OCI-LY7 (cell line): Measurements from ENCODE around the gene PNRC1.

Experiments used
- EZH2phosphoT487 ChIP-seq: fragments of 200-600 bp; sonication (generic); IDR thresholded peaks from 2 replicates; pipeline ENCODE4 v1.6.1; 2018; ENCODE audit warnings: low read depth, borderline replicate concordance, mild to moderate bottlenecking, mixed run types, antibody characterized with exemption, low read length, moderate library complexity, mixed read lengths
- TF ChIP-seq, protein P1 (sequence below): fragments of 200-600 bp; sonication (generic); conservative IDR thresholded peaks from 2 replicates; pipeline ENCODE4 v1.5.1; 2014; ENCODE audit warnings: mild to moderate bottlenecking, antibody characterized with exemption, low read length, moderate library complexity, mixed read lengths

DNA sequence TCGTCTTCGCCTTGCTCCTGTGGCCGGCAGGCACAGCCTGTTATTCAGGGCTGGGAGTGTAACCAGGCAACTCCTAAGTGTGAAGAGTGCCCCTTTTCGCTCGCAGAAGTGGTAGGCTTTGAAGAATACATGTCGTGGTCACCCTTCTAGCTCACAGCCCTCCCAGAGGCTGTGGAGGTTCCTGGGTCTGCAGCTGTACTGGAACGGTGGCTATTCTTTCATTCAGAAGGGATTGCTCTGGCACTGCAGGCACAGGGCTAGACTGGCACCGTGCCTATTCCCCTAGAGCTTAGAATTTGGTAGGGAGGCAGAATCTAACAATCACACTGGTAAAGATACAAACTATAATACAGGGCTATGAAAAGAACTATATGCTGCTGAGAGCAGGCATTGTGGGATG is 38.4 kb downstream of the PNRC1 start:
- TF ChIP-seq, protein P1, sequence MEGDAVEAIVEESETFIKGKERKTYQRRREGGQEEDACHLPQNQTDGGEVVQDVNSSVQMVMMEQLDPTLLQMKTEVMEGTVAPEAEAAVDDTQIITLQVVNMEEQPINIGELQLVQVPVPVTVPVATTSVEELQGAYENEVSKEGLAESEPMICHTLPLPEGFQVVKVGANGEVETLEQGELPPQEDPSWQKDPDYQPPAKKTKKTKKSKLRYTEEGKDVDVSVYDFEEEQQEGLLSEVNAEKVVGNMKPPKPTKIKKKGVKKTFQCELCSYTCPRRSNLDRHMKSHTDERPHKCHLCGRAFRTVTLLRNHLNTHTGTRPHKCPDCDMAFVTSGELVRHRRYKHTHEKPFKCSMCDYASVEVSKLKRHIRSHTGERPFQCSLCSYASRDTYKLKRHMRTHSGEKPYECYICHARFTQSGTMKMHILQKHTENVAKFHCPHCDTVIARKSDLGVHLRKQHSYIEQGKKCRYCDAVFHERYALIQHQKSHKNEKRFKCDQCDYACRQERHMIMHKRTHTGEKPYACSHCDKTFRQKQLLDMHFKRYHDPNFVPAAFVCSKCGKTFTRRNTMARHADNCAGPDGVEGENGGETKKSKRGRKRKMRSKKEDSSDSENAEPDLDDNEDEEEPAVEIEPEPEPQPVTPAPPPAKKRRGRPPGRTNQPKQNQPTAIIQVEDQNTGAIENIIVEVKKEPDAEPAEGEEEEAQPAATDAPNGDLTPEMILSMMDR: no peak
- no peak for TF ChIP-seq EZH2phosphoT487
